Astrocyte (in vitro differentiated cells and primary cell): Measurements from ENCODE around the gene ADAM23. TPM values are rescaled to one million over a fixed set of nuclear protein-coding genes. Genes with fewer than 3 reads are reported as not detected.

ENCODE experiments used
- DNase-seq: peaks from one replicate; pipeline ENCODE4 v3.0.0-alpha.2; 2010; ENCODE audit warnings: low read depth
- FAIRE-seq: peaks from 2 replicates; lab custom pipeline; 2011; peaks lifted over from hg19 to GRCh38; lab: Jason Lieb, UNC
- H2AFZ ChIP-seq: 2 replicates; pipeline ENCODE4 v1.6.0; 2012; ENCODE audit warnings: low read depth, low read length, inconsistent platforms
- H3K27ac ChIP-seq: 2 replicates; pipeline ENCODE4 v1.5.1; 2011; ENCODE audit warnings: low read depth, low read length, inconsistent platforms
- H3K27me3 ChIP-seq: 2 replicates; pipeline ENCODE4 v1.6.0; 2011; ENCODE audit warnings: low read length, inconsistent platforms; ENCODE audit not compliant: insufficient read depth
- H3K36me3 ChIP-seq: 2 replicates; pipeline ENCODE4 v1.5.1; 2011; ENCODE audit warnings: low read length, inconsistent platforms; ENCODE audit not compliant: insufficient read depth
- H3K4me1 ChIP-seq: 2 replicates; pipeline ENCODE4 v1.5.1; 2011; ENCODE audit warnings: low read length, inconsistent platforms; ENCODE audit not compliant: insufficient read depth
- H3K4me2 ChIP-seq: 2 replicates; pipeline ENCODE4 v1.6.0; 2012; ENCODE audit warnings: low read length, inconsistent platforms
- H3K4me3 ChIP-seq: 2 replicates; pipeline ENCODE4 v1.5.1; 2011; ENCODE audit warnings: low read depth, mild to moderate bottlenecking, low read length, inconsistent platforms; ENCODE audit not compliant: insufficient read depth
- H3K79me2 ChIP-seq: 2 replicates; pipeline ENCODE4 v1.6.0; 2012; ENCODE audit warnings: mild to moderate bottlenecking, low read length, inconsistent platforms; ENCODE audit not compliant: insufficient read depth
- H3K9ac ChIP-seq: 2 replicates; pipeline ENCODE4 v1.6.0; 2012; ENCODE audit warnings: mild to moderate bottlenecking, low read length, inconsistent platforms
- H3K9me3 ChIP-seq: 2 replicates; pipeline ENCODE4 v1.5.1; 2012; ENCODE audit warnings: low read depth, mild to moderate bottlenecking, low read length, inconsistent platforms; ENCODE audit not compliant: insufficient read depth
- H4K20me1 ChIP-seq: 2 replicates; pipeline ENCODE4 v1.6.0; 2012; ENCODE audit warnings: low read length, inconsistent platforms; ENCODE audit not compliant: insufficient read depth
- H3K27ac Mint-ChIP-seq: one replicate; pipeline ENCODE4 v1.8.0; 2021; ENCODE audit warnings: mild to moderate bottlenecking, mixed read lengths; ENCODE audit not compliant: unreplicated experiment
- H3K27me3 Mint-ChIP-seq: one replicate; pipeline ENCODE4 v1.8.0; 2021; ENCODE audit warnings: low read depth, mixed read lengths; ENCODE audit not compliant: unreplicated experiment
- H3K36me3 Mint-ChIP-seq: one replicate; pipeline ENCODE4 v1.8.0; 2021; ENCODE audit warnings: low read depth, mixed read lengths; ENCODE audit not compliant: unreplicated experiment
- H3K4me1 Mint-ChIP-seq: one replicate; pipeline ENCODE4 v1.8.0; 2021; ENCODE audit warnings: low read depth, mixed read lengths; ENCODE audit not compliant: unreplicated experiment
- H3K4me3 Mint-ChIP-seq: one replicate; pipeline ENCODE4 v1.8.0; 2021; ENCODE audit warnings: mild to moderate bottlenecking, moderate library complexity, mixed read lengths; ENCODE audit not compliant: unreplicated experiment
- H3K9me3 Mint-ChIP-seq: one replicate; pipeline ENCODE4 v1.8.0; 2021; ENCODE audit warnings: mild to moderate bottlenecking, mixed read lengths; ENCODE audit not compliant: unreplicated experiment
- EZH2 ChIP-seq: IDR thresholded peaks from 2 replicates; pipeline ENCODE4 v1.6.1; 2012; ENCODE audit warnings: mild to moderate bottlenecking, low read length, inconsistent platforms; ENCODE audit not compliant: insufficient read depth
- total RNA-seq: library from RNA; stranded (reverse); gene quantifications from 2 replicates; pipeline ENCODE4 v1.2.1, GENCODE V29; 2021
- TF ChIP-seq, protein P1 (sequence below): IDR thresholded peaks from 2 replicates; pipeline ENCODE4 v1.5.1; 2011; ENCODE audit warnings: low read depth, mild to moderate bottlenecking, inconsistent platforms, low read length, moderate library complexity; ENCODE audit not compliant: insufficient read depth

Gene ADAM23
- total RNA-seq, 1 donor from 2014 or later, result 13.9 TPM

GRCh38 chr2:206641226-206641625 lies 197.9 kb downstream of the ADAM23 start:
- H3K27ac ChIP-seq, result no peak overlapping the region
- H3K4me1 Mint-ChIP-seq, result no peaks in the 10 kb centered on the region
- peaks cover 17% of the 10 kb centered on the region for H3K27me3 ChIP-seq
- no peak overlapping the region for H3K27ac Mint-ChIP-seq
- H3K36me3 Mint-ChIP-seq, result no peaks in the 10 kb centered on the region
- H3K36me3 ChIP-seq, result no peaks in the 10 kb centered on the region
- H4K20me1 ChIP-seq, result no peaks in the 10 kb centered on the region
- H3K9me3 ChIP-seq, result no peaks in the 10 kb centered on the region
- no peaks in the 10 kb centered on the region for H3K9me3 Mint-ChIP-seq
- peaks cover 6% of the 10 kb centered on the region for H3K4me1 ChIP-seq
- H3K9ac ChIP-seq, result no peak overlapping the region
- no peak overlapping the region for H3K4me3 ChIP-seq
- no peak for TF ChIP-seq EZH2
- TF ChIP-seq, protein P1, sequence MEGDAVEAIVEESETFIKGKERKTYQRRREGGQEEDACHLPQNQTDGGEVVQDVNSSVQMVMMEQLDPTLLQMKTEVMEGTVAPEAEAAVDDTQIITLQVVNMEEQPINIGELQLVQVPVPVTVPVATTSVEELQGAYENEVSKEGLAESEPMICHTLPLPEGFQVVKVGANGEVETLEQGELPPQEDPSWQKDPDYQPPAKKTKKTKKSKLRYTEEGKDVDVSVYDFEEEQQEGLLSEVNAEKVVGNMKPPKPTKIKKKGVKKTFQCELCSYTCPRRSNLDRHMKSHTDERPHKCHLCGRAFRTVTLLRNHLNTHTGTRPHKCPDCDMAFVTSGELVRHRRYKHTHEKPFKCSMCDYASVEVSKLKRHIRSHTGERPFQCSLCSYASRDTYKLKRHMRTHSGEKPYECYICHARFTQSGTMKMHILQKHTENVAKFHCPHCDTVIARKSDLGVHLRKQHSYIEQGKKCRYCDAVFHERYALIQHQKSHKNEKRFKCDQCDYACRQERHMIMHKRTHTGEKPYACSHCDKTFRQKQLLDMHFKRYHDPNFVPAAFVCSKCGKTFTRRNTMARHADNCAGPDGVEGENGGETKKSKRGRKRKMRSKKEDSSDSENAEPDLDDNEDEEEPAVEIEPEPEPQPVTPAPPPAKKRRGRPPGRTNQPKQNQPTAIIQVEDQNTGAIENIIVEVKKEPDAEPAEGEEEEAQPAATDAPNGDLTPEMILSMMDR, result no peak
- FAIRE-seq (no peak), DNase-seq (no peak)
- peaks cover 19% of the 10 kb centered on the region for H3K27me3 Mint-ChIP-seq
- no peak overlapping the region for H2AFZ ChIP-seq
- no peak overlapping the region for H3K4me2 ChIP-seq
- no peak overlapping the region for H3K4me3 Mint-ChIP-seq
- no peaks in the 10 kb centered on the region for H3K79me2 ChIP-seq

DNA sequence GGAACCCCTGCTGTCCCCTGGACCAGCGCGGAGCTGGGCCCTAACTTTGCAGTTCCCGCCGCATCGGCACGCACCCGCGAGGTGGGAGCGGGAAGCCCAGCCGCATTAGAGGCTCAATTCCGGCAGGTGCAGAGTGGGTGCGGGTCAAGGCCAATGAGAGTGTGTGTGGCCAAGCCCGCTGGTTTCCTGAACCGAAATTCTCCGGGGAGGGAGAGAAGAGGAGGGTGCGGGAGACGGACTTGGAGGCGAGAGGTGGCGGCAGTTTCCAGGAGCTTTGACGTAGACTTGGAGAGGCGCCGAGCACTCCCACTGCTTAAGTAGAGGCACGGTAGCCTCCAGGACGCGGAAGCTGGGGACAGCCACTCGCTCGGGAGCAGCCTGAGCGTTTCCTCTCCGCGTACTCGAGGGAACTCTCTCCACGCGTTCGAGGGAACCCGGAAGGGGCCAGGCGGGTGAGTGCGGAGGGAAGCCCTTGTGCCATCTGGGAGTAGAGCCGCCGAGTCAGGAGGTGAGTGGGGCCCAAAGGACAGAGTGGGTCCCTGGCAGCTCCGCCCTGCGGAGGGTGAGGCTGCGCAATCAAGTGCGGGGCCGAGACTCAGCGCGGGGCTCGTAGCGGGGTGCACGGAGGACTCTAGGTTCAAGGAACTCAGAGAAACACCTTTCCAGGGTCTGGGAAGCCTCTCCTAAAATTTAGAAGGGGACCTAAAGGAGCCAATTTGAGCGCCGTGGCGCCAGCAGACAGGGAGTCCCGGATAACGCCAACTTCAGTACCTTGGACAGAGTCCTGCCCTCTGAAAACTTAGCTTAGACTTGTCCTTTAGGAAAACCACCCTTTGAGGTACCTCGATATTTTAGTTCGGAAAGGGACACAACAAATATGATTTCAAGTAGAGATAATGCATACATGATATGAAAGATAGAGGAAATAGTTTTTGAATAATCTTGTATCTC lies 199.0 kb downstream of the ADAM23 start, which contains the start of gene FAM237A:
FAM237A (plus strand) TSS at position 413 of the 951 bp plus-strand sequence. CDS start 1,750 bp downstream, outside the sequence.
- TF ChIP-seq, protein P1, result no peak
- TF ChIP-seq EZH2, result peak; percentile 35
- no peaks in the 10 kb centered on the region for H3K9me3 Mint-ChIP-seq
- Histone ChIP-seq H3K9me3 (no peaks in the 10 kb centered on the region), H4K20me1 (no peaks in the 10 kb centered on the region), H3K79me2 (no peaks in the 10 kb centered on the region), H3K27ac (no peak within 1 kb of the TSS), H2AFZ (no peak within 1 kb of the TSS), H3K4me2 (peak within 1 kb of the TSS; percentile 66), H3K9ac (no peak within 1 kb of the TSS), H3K36me3 (no peaks in the 10 kb centered on the region), H3K27me3 (peaks cover 17% of the 10 kb centered on the region), H3K4me1 (peaks cover 6% of the 10 kb centered on the region), H3K4me3 (no peak within 1 kb of the TSS)
- H3K4me1 Mint-ChIP-seq, result no peaks in the 10 kb centered on the region
- no peaks in the 10 kb centered on the region for H3K36me3 Mint-ChIP-seq
- FAIRE-seq (no peak), DNase-seq (peak; percentile 48)
- H3K27ac Mint-ChIP-seq, result no peak within 1 kb of the TSS
- H3K27me3 Mint-ChIP-seq, result peaks cover 20% of the 10 kb centered on the region
- peak within 1 kb of the TSS; percentile 75 for H3K4me3 Mint-ChIP-seq

DNA sequence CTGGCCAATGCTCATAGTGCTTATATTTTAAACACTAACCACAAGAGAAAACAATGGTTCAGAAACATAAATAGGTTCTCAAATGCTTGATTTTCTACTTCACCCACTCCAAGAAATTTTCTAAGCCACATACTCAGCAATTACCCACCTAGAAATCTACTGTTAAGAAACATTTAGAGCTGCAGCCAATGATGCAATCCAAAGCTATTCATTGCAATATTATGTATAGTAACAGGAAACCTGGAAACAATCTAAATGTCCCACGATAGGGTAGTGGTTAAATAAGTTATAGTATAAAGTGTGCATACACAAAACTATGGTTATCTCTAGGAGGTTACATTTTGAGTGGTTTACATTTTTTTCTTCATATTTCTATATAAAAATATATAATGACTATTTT lies 204.7 kb downstream of the ADAM23 start:
- Histone ChIP-seq H3K9ac (no peak overlapping the region), H2AFZ (no peak overlapping the region), H3K27me3 (no peaks in the 10 kb centered on the region), H4K20me1 (no peaks in the 10 kb centered on the region), H3K27ac (no peak overlapping the region), H3K9me3 (no peaks in the 10 kb centered on the region), H3K4me1 (no peaks in the 10 kb centered on the region), H3K4me3 (no peak overlapping the region), H3K4me2 (no peak overlapping the region), H3K36me3 (no peaks in the 10 kb centered on the region), H3K79me2 (no peaks in the 10 kb centered on the region)
- FAIRE-seq (no peak), DNase-seq (no peak)
- no peak overlapping the region for H3K27ac Mint-ChIP-seq
- H3K9me3 Mint-ChIP-seq, result no peaks in the 10 kb centered on the region
- TF ChIP-seq, protein P1, result no peak
- no peak for TF ChIP-seq EZH2
- H3K36me3 Mint-ChIP-seq, result no peaks in the 10 kb centered on the region
- H3K4me1 Mint-ChIP-seq, result no peaks in the 10 kb centered on the region
- no peak overlapping the region for H3K4me3 Mint-ChIP-seq
- H3K27me3 Mint-ChIP-seq, result peaks cover 16% of the 10 kb centered on the region
